ENCODE data around the gene RLN1.
"Not testable (repeated sequence)": the region's sequence is repeated elsewhere in the genome, so short reads cannot be mapped to it uniquely, and the experiment has no call there.

Gene RLN1, protein sequence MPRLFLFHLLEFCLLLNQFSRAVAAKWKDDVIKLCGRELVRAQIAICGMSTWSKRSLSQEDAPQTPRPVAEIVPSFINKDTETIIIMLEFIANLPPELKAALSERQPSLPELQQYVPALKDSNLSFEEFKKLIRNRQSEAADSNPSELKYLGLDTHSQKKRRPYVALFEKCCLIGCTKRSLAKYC

DNA sequence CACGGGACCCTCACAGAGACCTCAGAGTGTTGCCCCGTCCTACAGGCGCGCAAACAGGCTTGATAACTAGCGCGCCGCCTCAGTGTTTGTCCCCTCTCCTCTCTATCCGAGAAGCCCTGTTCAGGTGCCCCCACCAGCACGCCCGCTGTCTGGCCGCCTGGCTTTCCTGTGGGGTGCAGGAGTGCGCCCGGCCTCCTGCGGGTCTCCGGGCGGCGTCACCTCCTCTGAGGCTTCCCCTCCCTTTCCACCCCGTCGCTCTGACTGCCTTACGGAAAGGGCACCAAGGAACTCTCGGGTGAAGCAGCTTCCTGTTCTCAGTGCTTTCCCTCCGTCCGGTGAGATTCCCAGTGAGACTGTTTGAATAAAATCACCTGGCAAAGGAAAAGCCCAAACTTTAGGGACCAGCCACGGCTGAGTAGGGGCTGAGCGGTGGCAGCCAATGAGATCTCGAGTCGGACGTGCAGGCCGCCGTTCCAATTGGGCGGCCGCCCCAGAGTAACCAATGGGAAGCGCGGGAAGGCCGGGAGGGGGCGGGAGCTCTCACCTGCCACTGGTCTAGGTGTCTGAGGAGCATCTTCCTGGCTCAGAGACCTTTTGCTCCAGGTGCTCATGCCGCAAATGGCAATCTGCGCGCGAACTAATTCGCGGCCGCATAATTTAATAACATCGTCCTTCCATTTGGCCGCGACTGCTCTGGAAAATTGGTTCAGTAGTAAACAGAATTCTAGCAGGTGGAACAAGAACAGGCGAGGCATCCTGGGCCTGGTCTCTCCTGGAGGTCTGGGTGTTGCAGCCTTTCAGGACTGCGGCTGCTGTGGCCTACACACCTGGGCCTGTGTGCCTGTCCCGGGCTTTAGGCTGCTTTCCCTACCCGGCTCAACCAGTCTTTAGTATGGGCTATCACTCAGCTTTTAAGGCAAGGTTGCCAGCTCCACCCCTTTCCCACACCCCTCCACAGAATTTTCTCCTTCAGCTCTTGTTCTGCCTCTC is at the start of gene RLN1:
TSS of gene RLN1 (minus strand) at position 885 of the 990 bp plus-strand sequence. CDS start at position 755, 130 bp downstream.
- peak within 1 kb of the TSS; percentile 24 for H3K4me3 ChIP-seq (ENCODE audit: low read length)
- not testable (repeated sequence) for DNase-seq (ENCODE audit: low read depth)

DNA sequence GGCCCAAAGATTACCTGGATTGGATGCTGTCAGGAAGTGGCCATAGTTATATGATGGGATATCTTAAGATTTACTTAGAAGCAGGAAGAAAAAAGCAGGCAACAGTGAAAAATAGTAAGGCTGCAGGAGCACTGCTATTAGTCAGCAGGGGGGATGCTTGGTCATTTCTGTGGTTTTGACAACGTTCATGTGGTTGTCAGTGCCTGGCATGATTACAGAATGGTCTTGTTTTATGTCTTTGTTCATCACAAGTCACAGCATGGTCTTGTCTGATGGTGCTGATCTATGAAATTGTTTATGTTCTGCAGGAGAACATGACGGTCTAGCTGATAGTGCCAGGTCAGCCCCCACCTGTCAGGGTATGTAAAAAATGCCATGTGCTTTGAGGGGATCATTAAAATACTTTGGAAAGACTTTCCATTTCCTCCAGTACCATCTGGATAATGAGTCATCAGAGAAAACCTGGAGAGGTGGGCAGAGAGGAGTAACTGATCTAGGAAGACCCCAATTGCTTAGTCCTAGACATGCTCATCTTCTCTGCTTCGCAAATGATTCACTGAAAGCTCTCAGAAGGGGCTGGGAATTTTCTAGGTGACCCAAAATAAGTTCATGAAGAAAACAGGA is 49.5 kb upstream of the RLN1 start:
- DNase-seq (ENCODE audit: low read depth): no peak
- TF ChIP-seq CTCF (conservative IDR thresholded peaks at IDR 0.05; ENCODE audit: low read depth, low read length): no peak
- no peak overlapping the region for H3K4me3 ChIP-seq (ENCODE audit: low read length)

DNA sequence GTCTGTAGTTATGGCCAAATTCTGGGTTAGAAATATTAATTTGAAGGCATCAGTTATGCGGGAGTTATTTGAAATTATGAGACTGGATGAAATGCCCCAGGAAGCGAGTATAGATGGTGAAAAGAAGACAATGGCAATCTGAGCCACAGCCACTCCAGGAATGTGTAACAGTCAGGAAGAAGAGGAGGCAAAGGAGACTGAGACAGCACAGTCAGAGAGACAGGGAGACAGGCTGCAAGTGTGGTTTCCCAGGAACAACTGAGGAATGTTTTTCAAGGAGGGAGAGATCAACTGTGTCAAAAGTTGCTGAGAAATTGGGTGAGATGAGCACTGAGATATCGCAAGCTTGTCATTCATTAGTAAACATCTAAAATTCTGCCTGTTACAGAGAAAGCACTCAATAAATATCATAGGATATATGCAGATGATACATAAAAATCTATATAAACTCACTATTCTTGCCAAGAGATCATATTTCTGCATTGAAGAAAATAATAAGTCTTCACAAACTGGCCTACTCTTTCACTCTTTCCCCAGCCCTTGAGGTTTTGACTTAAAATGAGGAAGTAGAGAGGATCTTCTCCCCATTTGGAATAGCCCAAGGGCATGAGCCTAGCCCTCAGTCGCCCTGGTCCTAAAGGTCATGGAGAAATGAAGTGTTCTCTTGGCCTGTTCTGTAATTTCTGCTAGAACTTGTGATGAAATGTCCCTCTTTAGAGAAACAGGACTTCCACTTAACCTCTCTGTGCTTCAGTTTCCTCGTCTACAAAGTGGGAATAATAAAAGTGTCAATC is 48.5 kb upstream of the RLN1 start:
- no peak for TF ChIP-seq CTCF (conservative IDR thresholded peaks at IDR 0.05; ENCODE audit: low read depth, low read length)
- no peak overlapping the region for H3K4me3 ChIP-seq (ENCODE audit: low read length)
- DNase-seq (ENCODE audit: low read depth): no peak

DNA sequence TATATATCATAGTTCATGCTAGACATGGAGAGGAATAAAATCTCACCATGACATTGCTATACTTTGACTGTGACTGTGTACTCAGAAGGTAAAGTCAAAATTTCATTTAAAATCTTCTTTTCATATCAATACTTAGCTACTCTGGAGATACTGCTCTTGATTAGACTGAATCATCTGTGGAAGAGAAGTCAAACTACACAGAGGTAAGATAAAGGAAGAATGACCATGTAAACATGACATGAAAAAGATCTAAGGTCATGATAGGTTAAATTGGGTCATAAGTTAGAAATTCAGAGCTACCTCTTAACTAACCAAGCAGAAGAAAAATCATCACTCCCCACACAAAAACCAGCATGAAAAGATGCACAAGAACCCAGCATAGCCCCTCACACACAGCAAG is 44.8 kb upstream of the RLN1 start:
- no peak overlapping the region for H3K4me3 ChIP-seq (ENCODE audit: low read length)
- no peak for TF ChIP-seq CTCF (conservative IDR thresholded peaks at IDR 0.05; ENCODE audit: low read depth, low read length)
- DNase-seq (ENCODE audit: low read depth): no peak

DNA sequence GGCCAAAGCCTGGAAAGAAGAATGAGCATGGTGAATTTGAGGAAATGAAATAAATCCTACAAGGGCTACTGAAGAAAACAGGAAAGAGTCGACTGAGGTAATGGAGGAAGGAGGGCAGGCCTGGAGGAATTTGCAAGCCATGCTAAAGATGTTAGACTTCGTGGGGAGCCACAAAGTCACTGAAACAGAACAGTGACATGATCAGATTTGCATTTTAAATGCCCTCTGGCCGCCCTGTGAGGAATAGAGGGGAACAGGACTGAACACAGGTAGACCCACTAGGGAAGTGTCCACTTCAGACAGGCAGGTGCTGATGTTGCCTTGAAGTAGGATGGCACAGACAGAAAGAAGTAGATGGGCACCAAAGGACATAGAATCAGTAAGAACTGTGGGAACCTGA is 42.8 kb upstream of the RLN1 start:
- no peak overlapping the region for H3K4me3 ChIP-seq (ENCODE audit: low read length)
- TF ChIP-seq CTCF (conservative IDR thresholded peaks at IDR 0.05; ENCODE audit: low read depth, low read length): no peak
- no peak for DNase-seq (ENCODE audit: low read depth)

DNA sequence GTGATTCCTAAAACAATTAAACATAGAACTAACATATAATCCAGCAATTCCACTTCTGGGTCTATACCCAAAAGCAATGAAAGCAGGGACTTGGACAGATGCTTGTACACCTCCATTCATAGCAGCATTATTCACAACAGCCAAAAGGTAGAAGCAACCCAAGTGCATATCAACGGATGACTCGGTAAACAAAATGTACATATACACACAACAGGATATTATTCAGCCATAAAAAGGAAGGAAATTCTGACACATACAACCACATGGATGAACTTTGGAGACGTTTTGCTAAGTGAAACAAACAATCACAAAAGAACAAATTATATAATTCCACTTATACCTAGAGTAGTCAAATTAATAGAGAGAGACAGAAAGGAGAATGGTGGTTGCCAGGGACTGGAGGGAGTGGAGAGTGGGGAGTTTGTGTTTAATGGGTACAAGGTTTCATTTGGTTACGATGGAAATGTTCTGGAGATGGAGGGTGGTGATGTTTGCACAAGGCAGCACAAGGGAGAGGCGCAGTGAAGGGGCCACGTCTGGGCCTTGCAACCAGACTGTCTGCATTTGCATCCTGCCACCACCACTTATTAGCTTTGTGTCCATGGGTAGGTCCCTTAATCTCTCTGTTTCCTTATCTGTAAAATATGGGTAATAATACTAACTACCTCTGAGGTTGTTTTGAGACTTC is 36.3 kb upstream of the RLN1 start:
- DNase-seq (ENCODE audit: low read depth): no peak
- H3K4me3 ChIP-seq (ENCODE audit: low read length): no peak overlapping the region
- TF ChIP-seq CTCF (conservative IDR thresholded peaks at IDR 0.05; ENCODE audit: low read depth, low read length): no peak
